Suprapubic skin (tissue), 3 donors: ENCODE measurements around the gene GMPR.

ENCODE experiments used
- EP300 ChIP-seq: sonication (generic); formaldehyde crosslinking; IDR thresholded peaks from one replicate; pipeline ENCODE4 v1.6.1; 2017; ENCODE audit warnings: antibody characterized with exemption
- POLR2A ChIP-seq, 2 donors: fragments of 450-650 bp; IDR thresholded peaks; one replicate each; pipeline ENCODE4 v1.6.1; 2017; ENCODE audit warnings: antibody characterized with exemption in 2 of 2, mild to moderate bottlenecking in 2 of 2, moderate library complexity in 2 of 2
- TF ChIP-seq, protein P1 (sequence below), 2 donors: fragments of 200-600 bp in 1 of 2; fragments of 450-650 bp in 1 of 2; sonication (generic) in 1 of 2; IDR thresholded peaks; one replicate each; pipeline ENCODE4 v1.5.1; 2016 to 2019; ENCODE audit warnings: antibody characterized with exemption in 2 of 2, mild to moderate bottlenecking in 1 of 2, moderate library complexity in 1 of 2

DNA sequence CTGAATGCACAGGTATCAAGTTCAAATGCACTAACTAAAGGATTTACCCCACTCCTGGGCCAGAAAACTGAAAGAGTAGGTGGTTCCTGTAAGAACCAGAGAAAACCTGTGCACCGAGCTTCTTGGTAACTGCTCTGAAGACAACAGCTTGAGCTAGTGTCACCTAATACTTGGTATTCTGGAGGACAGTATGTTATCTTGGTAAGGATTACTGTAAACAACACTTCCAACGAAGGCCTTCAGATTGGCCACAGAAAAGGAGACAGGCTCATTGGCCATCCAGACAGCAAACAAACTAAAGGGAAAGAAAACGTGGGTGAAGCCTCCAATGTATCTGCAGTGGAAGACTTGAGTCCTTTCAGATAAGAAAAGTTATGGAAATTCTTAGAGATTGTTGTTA is 61.5 kb downstream of the GMPR start:
- TF ChIP-seq POLR2A (IDR thresholded peaks at IDR 0.05) (no peak), EP300 (no peak)
- TF ChIP-seq, protein P1, sequence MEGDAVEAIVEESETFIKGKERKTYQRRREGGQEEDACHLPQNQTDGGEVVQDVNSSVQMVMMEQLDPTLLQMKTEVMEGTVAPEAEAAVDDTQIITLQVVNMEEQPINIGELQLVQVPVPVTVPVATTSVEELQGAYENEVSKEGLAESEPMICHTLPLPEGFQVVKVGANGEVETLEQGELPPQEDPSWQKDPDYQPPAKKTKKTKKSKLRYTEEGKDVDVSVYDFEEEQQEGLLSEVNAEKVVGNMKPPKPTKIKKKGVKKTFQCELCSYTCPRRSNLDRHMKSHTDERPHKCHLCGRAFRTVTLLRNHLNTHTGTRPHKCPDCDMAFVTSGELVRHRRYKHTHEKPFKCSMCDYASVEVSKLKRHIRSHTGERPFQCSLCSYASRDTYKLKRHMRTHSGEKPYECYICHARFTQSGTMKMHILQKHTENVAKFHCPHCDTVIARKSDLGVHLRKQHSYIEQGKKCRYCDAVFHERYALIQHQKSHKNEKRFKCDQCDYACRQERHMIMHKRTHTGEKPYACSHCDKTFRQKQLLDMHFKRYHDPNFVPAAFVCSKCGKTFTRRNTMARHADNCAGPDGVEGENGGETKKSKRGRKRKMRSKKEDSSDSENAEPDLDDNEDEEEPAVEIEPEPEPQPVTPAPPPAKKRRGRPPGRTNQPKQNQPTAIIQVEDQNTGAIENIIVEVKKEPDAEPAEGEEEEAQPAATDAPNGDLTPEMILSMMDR (IDR thresholded peaks at IDR 0.05): no peak
